ENCODE measurements around the gene TLDC2. TPM values are rescaled to one million over a fixed set of nuclear protein-coding genes. Genes with fewer than 3 reads are reported as not detected.

Gene TLDC2
- total RNA-seq, 1 experiment from 2014 or later: 0.17 TPM

DNA sequence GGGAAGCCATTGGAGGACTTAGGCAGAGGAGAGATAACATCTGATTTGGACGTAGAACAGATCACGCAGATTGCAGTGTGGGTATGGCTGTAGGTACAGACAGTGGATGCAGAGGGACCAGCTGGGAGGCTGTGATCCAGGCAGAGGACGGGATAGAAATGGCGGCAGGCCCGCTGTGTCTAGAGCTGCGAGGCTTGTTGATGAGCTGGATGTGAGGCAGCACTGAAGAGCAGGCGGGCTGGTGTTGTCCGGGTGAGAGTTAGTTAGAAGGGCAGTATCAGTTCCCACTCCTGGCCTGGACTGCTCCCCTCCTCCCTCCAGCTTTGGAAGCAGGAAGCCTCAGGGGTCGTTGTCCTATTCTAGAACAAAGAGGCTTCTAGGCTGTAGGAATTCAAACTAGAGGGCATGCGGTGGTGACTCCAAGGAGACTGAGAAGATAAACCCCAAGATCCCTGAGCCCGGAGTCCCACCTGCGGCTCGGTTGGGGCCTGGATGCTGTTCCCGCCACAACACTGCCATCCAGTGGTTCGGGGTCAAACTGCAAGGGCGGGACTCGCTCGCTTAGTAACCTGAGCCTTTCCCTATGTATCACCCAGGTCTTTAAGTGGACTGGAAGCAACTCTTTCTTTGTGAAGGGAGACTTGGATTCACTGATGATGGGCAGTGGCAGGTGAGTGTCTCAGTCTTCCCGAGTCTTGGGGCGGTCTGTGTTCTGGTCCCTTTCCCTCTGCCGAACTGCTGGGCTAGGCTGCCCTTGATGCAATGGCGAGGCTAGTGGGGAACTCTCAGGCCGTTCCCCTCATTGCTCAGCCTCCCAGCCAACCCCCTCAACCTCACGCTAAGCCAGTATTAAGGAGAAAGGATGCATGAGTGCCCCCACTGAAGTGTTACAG, 11.2 kb downstream of the TLDC2 start:
- ChIA-PET POLR2A (interaction anchor here (1.0 to 1.6 kb wide), 3 partner anchors 20 to 51 kb away, joined by 3 to 4 read pairs (median 3); no protein-coding TSS in a partner anchor), CTCF (interaction anchor here (0.7 to 3.5 kb wide), 22 partner anchors 10 to 302 kb away, joined by 3 to 28 read pairs (median 4); a partner anchor contains a TSS)
- Mint-ChIP-seq H3K4me3 (peak overlapping the region; percentile 36), H3K36me3 (peaks cover 1% of the 10 kb centered on the region), H3K27ac (peak overlapping the region; percentile 61), H3K4me1 (peaks cover 20% of the 10 kb centered on the region), H3K27me3 (ENCODE audit: low read depth) (no peaks in the 10 kb centered on the region; the same call in 1 of the 2 replicates), H3K9me3 (peaks cover 4% of the 10 kb centered on the region)
- ATAC-seq (peak; percentile 90), DNase-seq (ENCODE audit: low spot score) (peak; percentile 96)
- TF ChIP-seq SP1 (CRISPR knock-in tag; conservative IDR thresholded peaks at IDR 0.05) (peak; percentile 42; the same call in 1 of the 2 replicates), ZNF512 (CRISPR knock-in tag; IDR thresholded peaks at IDR 0.05; ENCODE audit: borderline replicate concordance) (no peak), MXD4 (CRISPR knock-in tag; IDR thresholded peaks at IDR 0.05; ENCODE audit: borderline replicate concordance) (no peak), HMGXB4 (CRISPR knock-in tag; IDR thresholded peaks at IDR 0.05) (no peak), ZNF263 (CRISPR knock-in tag; IDR thresholded peaks at IDR 0.05; ENCODE audit: low read depth) (no peak), JAZF1 (CRISPR knock-in tag; IDR thresholded peaks at IDR 0.05) (no peak), ZSCAN18 (CRISPR knock-in tag; IDR thresholded peaks at IDR 0.05) (0 out of 2 replicates have a peak, but pooled peaks have one; percentile 34), ZNF121 (CRISPR knock-in tag; IDR thresholded peaks at IDR 0.05) (no peak), GABPB1 (CRISPR knock-in tag; IDR thresholded peaks at IDR 0.05) (peak; percentile 62), KAT7 (CRISPR knock-in tag; IDR thresholded peaks at IDR 0.05; ENCODE audit: borderline replicate concordance) (no peak), MAX (CRISPR knock-in tag; IDR thresholded peaks at IDR 0.05) (no peak), AFF4 (CRISPR knock-in tag; IDR thresholded peaks at IDR 0.05; ENCODE audit: borderline replicate concordance) (no peak), ZBTB21 (CRISPR knock-in tag; IDR thresholded peaks at IDR 0.05; ENCODE audit: borderline replicate concordance) (0 out of 2 replicates have a peak, but pooled peaks have one; percentile 31), TCF7 (CRISPR knock-in tag; IDR thresholded peaks at IDR 0.05; ENCODE audit: low read depth) (no peak), TEAD1 (CRISPR knock-in tag; IDR thresholded peaks at IDR 0.05) (0 out of 2 replicates have a peak, but pooled peaks have one; percentile 22), OVOL2 (CRISPR knock-in tag; IDR thresholded peaks at IDR 0.05; ENCODE audit: borderline replicate concordance) (no peak), ZNF423 (CRISPR knock-in tag; IDR thresholded peaks at IDR 0.05) (0 out of 2 replicates have a peak, but pooled peaks have one; percentile 16)
- TF ChIP-seq, protein P1, sequence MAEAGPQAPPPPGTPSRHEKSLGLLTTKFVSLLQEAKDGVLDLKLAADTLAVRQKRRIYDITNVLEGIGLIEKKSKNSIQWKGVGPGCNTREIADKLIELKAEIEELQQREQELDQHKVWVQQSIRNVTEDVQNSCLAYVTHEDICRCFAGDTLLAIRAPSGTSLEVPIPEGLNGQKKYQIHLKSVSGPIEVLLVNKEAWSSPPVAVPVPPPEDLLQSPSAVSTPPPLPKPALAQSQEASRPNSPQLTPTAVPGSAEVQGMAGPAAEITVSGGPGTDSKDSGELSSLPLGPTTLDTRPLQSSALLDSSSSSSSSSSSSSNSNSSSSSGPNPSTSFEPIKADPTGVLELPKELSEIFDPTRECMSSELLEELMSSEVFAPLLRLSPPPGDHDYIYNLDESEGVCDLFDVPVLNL (CRISPR knock-in tag; IDR thresholded peaks at IDR 0.05; ENCODE audit: borderline replicate concordance, low read depth): no peak
- TF ChIP-seq, protein P2, sequence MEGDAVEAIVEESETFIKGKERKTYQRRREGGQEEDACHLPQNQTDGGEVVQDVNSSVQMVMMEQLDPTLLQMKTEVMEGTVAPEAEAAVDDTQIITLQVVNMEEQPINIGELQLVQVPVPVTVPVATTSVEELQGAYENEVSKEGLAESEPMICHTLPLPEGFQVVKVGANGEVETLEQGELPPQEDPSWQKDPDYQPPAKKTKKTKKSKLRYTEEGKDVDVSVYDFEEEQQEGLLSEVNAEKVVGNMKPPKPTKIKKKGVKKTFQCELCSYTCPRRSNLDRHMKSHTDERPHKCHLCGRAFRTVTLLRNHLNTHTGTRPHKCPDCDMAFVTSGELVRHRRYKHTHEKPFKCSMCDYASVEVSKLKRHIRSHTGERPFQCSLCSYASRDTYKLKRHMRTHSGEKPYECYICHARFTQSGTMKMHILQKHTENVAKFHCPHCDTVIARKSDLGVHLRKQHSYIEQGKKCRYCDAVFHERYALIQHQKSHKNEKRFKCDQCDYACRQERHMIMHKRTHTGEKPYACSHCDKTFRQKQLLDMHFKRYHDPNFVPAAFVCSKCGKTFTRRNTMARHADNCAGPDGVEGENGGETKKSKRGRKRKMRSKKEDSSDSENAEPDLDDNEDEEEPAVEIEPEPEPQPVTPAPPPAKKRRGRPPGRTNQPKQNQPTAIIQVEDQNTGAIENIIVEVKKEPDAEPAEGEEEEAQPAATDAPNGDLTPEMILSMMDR (IDR thresholded peaks at IDR 0.05): peak; percentile 96
- TF ChIP-seq, protein P3, sequence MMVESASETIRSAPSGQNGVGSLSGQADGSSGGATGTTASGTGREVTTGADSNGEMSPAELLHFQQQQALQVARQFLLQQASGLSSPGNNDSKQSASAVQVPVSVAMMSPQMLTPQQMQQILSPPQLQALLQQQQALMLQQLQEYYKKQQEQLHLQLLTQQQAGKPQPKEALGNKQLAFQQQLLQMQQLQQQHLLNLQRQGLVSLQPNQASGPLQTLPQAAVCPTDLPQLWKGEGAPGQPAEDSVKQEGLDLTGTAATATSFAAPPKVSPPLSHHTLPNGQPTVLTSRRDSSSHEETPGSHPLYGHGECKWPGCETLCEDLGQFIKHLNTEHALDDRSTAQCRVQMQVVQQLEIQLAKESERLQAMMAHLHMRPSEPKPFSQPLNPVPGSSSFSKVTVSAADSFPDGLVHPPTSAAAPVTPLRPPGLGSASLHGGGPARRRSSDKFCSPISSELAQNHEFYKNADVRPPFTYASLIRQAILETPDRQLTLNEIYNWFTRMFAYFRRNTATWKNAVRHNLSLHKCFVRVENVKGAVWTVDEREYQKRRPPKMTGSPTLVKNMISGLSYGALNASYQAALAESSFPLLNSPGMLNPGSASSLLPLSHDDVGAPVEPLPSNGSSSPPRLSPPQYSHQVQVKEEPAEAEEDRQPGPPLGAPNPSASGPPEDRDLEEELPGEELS (CRISPR knock-in tag; IDR thresholded peaks at IDR 0.05): no peak

Data from WTC11 (cell line).